Breast epithelium (tissue), 3 donors: ENCODE measurements around the gene FAM50B.

ENCODE experiments used
- CTCF ChIP-seq, 3 donors: fragments of 450-650 bp; IDR thresholded peaks; one replicate each; pipeline ENCODE4 v1.5.1; 2016 to 2017; ENCODE audit warnings: antibody characterized with exemption in 3 of 3, mild to moderate bottlenecking in 3 of 3, moderate library complexity in 3 of 3
- POLR2A ChIP-seq: fragments of 450-650 bp; IDR thresholded peaks from one replicate; pipeline ENCODE4 v1.6.1; 2016; ENCODE audit warnings: antibody characterized with exemption, mild to moderate bottlenecking, moderate library complexity

DNA sequence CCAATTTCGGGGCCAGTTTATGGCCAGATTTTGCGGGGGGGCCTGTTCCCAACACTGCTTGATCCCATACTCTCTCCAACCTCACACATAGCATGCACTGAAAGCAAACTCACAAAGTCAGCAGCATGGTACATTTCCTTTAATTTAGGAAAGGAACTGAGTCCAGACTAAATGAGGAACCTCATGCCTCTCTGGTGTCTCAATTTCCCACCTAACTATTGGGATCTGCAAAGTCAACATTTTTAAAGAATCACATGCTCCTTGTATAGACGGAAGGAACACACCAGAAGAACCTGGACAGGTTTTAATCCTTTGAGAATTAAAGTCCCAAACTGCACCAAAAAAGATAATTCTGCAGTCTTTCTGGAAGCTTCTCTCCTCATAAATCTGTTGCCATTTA is 33.3 kb downstream of the FAM50B start:
- TF ChIP-seq CTCF (IDR thresholded peaks at IDR 0.05) (no peak), POLR2A (no peak)
